Parathyroid adenoma (tissue), 2 donors: ENCODE results near the gene LTC4S.

Source experiments
- H2AFZ ChIP-seq: fragments of 300-600 bp; sonication (generic); one replicate; pipeline ENCODE4 v1.7.0; 2017; ENCODE audit warnings: antibody characterized with exemption, mild to moderate bottlenecking
- H3K27ac ChIP-seq: fragments of 300-600 bp; sonication (generic); one replicate; pipeline ENCODE4 v1.7.0; 2017
- H3K27me3 ChIP-seq: fragments of 300-600 bp; sonication (generic); one replicate; pipeline ENCODE4 v1.7.0; 2017; ENCODE audit warnings: low read length; ENCODE audit not compliant: control insufficient read depth, insufficient read depth
- H3K36me3 ChIP-seq: fragments of 300-600 bp; sonication (generic); one replicate; pipeline ENCODE4 v1.7.0; 2017; ENCODE audit warnings: low read length; ENCODE audit not compliant: control insufficient read depth, insufficient read depth
- H3K4me1 ChIP-seq: fragments of 300-600 bp; sonication (generic); one replicate; pipeline ENCODE4 v1.7.0; 2017; ENCODE audit warnings: control low read depth
- H3K4me2 ChIP-seq: fragments of 300-600 bp; sonication (generic); one replicate; pipeline ENCODE4 v1.7.0; 2017; ENCODE audit warnings: low read length
- H3K4me3 ChIP-seq: fragments of 300-600 bp; sonication (generic); one replicate; pipeline ENCODE4 v1.7.0; 2017; ENCODE audit warnings: low read depth, low read length
- H3K79me2 ChIP-seq: fragments of 300-600 bp; sonication (generic); one replicate; pipeline ENCODE4 v1.7.0; 2017; ENCODE audit warnings: control low read depth
- H3K9ac ChIP-seq: fragments of 300-600 bp; sonication (generic); one replicate; pipeline ENCODE4 v1.7.0; 2017; ENCODE audit warnings: mild to moderate bottlenecking
- H3K9me3 ChIP-seq: fragments of 300-600 bp; sonication (generic); one replicate; pipeline ENCODE4 v1.7.0; 2017; ENCODE audit warnings: low read length; ENCODE audit not compliant: control insufficient read depth
- TF ChIP-seq, protein P1 (sequence below): fragments of 300-600 bp; sonication (generic); IDR thresholded peaks from one replicate; pipeline ENCODE4 v1.7.0; 2017; ENCODE audit warnings: antibody characterized with exemption, mild to moderate bottlenecking
- donor health status: primary hyperparathyroidism.

LTC4S gene

DNA sequence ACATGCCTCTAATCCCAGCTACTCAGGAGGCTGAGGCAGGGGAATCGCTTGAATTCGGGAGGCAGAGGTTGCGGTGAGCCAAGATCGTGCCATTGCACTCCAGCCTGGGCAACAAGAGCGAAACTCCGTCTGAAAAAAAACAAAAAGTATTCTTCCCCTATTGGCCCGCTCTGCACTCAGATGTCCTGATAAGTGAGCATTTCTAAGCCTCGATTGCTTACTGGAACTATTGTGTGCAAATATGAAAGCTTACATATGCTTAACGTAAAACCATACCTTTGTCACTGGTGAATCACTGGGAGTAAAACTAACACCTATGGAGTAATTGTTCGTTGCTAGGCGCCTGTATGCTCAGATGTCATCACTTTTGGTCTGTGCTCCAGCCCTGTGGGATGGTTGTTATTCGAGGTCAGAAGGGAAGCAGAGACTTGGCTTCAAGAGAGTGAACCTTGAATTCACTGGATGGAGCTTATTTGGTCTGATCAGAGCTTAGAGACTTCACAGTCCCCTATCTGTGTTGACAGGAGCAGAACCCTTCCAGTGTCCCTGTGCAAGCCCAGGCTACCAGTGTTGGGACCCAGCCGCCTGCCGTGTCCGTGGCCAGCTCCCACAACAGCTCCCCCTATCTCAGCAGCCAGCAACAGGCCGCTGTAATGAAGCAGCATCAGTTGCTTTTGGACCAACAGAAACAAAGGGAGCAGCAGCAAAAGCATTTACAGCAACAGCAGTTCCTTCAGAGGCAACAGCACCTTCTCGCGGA is 25.3 kb upstream of the LTC4S start:
- Histone ChIP-seq H2AFZ (no peak overlapping the region), H3K9me3 (no peaks in the 10 kb centered on the region), H3K4me2 (no peak overlapping the region), H3K4me1 (peaks cover 6% of the 10 kb centered on the region), H3K9ac (no peak overlapping the region), H3K27me3 (no peaks in the 10 kb centered on the region), H3K36me3 (no peaks in the 10 kb centered on the region), H3K27ac (no peak overlapping the region), H3K79me2 (peaks cover 43% of the 10 kb centered on the region), H3K4me3 (no peak overlapping the region)
- TF ChIP-seq, protein P1, sequence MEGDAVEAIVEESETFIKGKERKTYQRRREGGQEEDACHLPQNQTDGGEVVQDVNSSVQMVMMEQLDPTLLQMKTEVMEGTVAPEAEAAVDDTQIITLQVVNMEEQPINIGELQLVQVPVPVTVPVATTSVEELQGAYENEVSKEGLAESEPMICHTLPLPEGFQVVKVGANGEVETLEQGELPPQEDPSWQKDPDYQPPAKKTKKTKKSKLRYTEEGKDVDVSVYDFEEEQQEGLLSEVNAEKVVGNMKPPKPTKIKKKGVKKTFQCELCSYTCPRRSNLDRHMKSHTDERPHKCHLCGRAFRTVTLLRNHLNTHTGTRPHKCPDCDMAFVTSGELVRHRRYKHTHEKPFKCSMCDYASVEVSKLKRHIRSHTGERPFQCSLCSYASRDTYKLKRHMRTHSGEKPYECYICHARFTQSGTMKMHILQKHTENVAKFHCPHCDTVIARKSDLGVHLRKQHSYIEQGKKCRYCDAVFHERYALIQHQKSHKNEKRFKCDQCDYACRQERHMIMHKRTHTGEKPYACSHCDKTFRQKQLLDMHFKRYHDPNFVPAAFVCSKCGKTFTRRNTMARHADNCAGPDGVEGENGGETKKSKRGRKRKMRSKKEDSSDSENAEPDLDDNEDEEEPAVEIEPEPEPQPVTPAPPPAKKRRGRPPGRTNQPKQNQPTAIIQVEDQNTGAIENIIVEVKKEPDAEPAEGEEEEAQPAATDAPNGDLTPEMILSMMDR, result no peak

DNA sequence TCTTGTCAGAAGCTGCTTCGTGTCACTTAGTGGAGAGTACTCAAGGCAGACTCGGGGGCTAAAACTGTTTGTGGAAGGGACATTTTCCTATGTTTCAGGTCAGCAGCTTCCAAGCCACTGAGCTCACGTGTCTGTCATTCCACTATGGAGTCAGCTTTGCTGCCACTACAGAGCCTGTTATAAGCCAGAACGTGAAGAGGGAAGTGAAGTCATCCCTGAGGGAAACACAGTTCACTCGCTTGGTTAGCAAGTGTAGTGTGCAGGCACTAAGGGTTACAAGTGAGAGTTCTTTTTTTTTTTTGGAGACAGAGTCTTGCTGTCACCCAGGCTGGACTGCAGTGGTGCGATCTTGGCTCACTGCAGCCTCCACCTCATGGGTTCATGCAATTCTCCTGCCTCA is 24.5 kb upstream of the LTC4S start:
- Histone ChIP-seq H3K4me1 (no peaks in the 10 kb centered on the region), H3K4me3 (no peak overlapping the region), H3K79me2 (peaks cover 45% of the 10 kb centered on the region), H3K9ac (no peak overlapping the region), H2AFZ (no peak overlapping the region), H3K27me3 (no peaks in the 10 kb centered on the region), H3K4me2 (no peak overlapping the region), H3K9me3 (no peaks in the 10 kb centered on the region), H3K27ac (no peak overlapping the region), H3K36me3 (no peaks in the 10 kb centered on the region)
- TF ChIP-seq, protein P1, result no peak

DNA sequence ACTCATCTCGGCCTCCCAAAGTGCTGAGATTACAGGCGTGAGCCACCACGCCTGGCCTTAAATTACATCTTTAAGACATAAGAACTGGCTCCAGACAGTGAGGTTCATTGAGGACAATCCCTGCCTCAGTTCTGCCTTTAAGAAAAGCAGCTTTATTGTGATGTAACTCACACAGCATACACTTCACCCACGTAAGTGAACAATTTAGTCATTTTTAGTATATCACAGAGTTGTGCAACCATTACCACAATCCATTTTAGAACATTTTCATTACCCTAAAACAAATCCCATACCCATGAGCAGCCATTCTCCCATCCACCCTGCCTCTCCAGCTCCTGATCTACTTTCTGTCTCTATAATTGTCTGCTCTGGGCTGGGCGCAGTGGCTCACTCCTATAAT is 24.0 kb upstream of the LTC4S start:
- H3K9me3 ChIP-seq, result no peaks in the 10 kb centered on the region
- peaks cover 50% of the 10 kb centered on the region for H3K79me2 ChIP-seq
- no peaks in the 10 kb centered on the region for H3K27me3 ChIP-seq
- H3K4me1 ChIP-seq, result no peaks in the 10 kb centered on the region
- H3K36me3 ChIP-seq, result no peaks in the 10 kb centered on the region
- H3K9ac ChIP-seq, result no peak overlapping the region
- H3K27ac ChIP-seq, result no peak overlapping the region
- H3K4me2 ChIP-seq, result no peak overlapping the region
- H2AFZ ChIP-seq, result no peak overlapping the region
- H3K4me3 ChIP-seq, result no peak overlapping the region
- TF ChIP-seq, protein P1, result no peak

DNA sequence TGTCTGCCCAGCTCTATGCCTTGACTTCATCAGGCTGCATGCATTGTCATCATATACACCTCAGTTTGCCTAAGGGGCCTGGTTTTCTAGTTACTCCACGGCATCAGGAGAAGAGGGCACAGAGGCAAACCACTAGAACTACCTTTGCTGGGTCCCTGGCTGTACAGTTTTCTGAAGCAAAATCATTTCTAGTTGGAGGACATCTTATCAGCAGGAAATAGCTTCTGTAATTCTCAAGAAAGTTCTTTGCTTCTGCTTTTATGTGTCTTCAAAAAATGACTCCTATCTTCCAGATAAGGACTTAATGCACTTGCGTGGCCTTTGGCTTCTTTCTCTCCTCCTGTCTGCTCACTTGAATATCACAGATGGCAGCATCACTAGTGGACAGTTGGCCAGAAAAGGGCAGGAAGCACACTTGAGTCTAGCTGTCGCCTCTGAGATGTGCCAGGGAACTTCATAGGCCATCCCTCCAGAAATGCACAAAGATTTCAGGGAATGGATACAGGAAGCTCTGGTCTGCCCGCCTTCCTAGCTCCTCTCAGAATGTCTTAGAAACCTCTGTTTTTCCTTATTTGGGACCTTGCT is 22.4 kb upstream of the LTC4S start:
- Histone ChIP-seq H3K4me2 (no peak overlapping the region), H3K27me3 (no peaks in the 10 kb centered on the region), H3K36me3 (no peaks in the 10 kb centered on the region), H3K4me3 (no peak overlapping the region), H3K9ac (no peak overlapping the region), H3K4me1 (no peaks in the 10 kb centered on the region), H2AFZ (no peak overlapping the region), H3K79me2 (peaks cover 46% of the 10 kb centered on the region), H3K9me3 (no peaks in the 10 kb centered on the region), H3K27ac (no peak overlapping the region)
- TF ChIP-seq, protein P1, result no peak

DNA sequence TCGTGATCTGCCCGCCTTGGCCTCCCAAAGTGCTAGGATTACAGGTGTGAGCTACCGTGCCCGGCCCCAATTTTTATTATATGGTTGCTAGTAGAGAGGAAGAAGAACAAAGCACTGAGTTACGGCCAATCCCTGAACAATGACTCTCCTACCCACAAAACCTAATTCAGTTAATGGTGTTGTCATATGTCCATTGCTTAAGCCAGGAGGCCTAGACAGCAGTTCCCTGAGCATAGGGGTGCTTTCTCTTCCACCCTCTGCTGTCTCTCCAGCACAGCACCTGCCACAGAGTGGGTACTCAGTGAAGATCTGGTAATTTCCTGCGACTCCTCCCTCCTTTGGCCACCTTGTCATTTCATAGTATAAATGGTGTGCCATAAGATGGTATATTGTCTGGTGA is 21.4 kb upstream of the LTC4S start:
- no peaks in the 10 kb centered on the region for H3K36me3 ChIP-seq
- H3K4me1 ChIP-seq, result no peaks in the 10 kb centered on the region
- no peak overlapping the region for H2AFZ ChIP-seq
- no peak overlapping the region for H3K27ac ChIP-seq
- no peaks in the 10 kb centered on the region for H3K9me3 ChIP-seq
- H3K79me2 ChIP-seq, result peaks cover 48% of the 10 kb centered on the region
- H3K4me2 ChIP-seq, result no peak overlapping the region
- no peak overlapping the region for H3K4me3 ChIP-seq
- H3K9ac ChIP-seq, result no peak overlapping the region
- TF ChIP-seq, protein P1, result no peak
- H3K27me3 ChIP-seq, result no peaks in the 10 kb centered on the region
